ENCODE data around the gene PSMB7.

The PSMB7 gene

GRCh38 chr9:124455820-124456219, 40.6 kb upstream of the PSMB7 start:
- DNase-seq (ENCODE audit: low read depth), result no peak
- TF ChIP-seq, protein P1, sequence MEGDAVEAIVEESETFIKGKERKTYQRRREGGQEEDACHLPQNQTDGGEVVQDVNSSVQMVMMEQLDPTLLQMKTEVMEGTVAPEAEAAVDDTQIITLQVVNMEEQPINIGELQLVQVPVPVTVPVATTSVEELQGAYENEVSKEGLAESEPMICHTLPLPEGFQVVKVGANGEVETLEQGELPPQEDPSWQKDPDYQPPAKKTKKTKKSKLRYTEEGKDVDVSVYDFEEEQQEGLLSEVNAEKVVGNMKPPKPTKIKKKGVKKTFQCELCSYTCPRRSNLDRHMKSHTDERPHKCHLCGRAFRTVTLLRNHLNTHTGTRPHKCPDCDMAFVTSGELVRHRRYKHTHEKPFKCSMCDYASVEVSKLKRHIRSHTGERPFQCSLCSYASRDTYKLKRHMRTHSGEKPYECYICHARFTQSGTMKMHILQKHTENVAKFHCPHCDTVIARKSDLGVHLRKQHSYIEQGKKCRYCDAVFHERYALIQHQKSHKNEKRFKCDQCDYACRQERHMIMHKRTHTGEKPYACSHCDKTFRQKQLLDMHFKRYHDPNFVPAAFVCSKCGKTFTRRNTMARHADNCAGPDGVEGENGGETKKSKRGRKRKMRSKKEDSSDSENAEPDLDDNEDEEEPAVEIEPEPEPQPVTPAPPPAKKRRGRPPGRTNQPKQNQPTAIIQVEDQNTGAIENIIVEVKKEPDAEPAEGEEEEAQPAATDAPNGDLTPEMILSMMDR (conservative IDR thresholded peaks at IDR 0.05; ENCODE audit: low read depth, low read length), result no peak
- H3K4me3 ChIP-seq (ENCODE audit: low read length), result no peak overlapping the region

DNA sequence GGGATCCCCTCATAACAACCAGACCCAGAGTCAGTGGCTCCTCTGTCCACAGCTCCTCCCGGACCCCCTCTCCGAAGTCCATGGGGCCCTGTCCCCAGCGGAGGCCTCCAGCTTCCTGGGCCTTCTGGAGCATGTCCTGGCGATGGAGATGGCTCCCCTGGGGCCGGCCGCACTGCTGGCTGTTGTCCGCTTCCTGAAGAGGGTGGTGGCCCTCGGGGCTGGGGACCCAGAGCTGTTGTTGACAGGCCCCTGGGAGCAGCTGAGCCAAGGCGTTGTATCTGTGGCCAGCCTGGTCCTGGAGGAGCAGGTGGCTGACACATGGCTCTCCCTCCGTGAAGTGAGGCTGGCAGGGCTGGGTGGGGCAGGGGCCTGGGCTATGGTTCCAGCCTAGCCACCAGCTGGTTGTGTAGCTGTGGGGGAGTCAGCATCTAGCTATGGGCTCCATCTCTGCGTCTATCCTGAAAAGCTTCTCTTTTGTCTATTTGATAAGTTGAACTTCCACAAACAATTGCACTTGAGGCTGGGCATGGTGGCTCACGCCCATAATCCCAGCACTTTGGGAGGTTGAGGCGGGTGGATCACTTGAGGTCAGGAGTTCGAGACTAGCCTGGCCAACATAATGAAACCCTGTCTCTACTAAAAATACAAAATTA, 39.7 kb upstream of the PSMB7 start:
- TF ChIP-seq, protein P1 (conservative IDR thresholded peaks at IDR 0.05; ENCODE audit: low read depth, low read length), result no peak
- DNase-seq (ENCODE audit: low read depth), result no peak
- H3K4me3 ChIP-seq (ENCODE audit: low read length), result no peak overlapping the region

- no peak for DNase-seq (ENCODE audit: low read depth)
- H3K4me3 ChIP-seq (ENCODE audit: low read length), result no peak overlapping the region
- TF ChIP-seq, protein P1 (conservative IDR thresholded peaks at IDR 0.05; ENCODE audit: low read depth, low read length), result no peak
Measured at GRCh38 chr9:124454296-124454695, 39.1 kb upstream of the PSMB7 start.

GRCh38 chr9:124453586-124454191, 38.4 kb upstream of the PSMB7 start:
- H3K4me3 ChIP-seq (ENCODE audit: low read length), result no peak overlapping the region
- TF ChIP-seq, protein P1 (conservative IDR thresholded peaks at IDR 0.05; ENCODE audit: low read depth, low read length), result no peak
- DNase-seq (ENCODE audit: low read depth), result no peak

DNA sequence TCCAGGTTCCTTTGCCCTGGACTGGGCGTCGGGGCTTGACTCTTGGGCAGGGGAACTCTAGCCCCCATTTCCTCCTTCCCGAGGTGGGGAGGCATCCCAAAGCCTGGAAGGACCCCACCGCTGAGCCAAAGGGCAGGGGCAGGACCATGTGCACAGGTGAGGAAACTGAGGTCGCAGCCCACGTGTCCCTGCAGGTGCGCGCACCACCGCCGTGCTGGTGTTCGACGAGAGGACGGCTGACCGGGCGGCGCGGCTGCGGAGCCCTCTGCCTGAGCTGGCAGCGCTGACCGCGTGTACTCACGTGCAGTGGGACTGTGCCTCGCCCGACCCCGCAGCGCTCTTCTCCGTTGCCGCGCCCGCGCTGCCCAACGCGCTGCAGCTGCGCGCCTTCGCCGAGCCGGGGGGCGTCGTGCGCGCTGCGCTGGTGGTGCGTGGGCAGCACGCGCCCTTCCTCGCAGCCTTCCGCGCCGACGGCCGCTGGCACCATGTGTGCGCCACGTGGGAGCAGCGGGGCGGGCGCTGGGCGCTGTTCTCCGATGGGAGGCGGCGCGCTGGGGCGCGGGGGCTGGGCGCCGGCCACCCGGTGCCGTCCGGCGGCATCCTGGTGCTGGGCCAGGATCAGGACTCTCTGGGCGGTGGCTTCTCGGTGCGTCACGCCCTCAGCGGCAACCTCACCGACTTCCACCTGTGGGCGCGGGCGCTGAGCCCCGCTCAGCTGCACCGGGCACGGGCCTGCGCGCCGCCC, 37.8 kb upstream of the PSMB7 start:
- DNase-seq (ENCODE audit: low read depth), result no peak
- TF ChIP-seq, protein P1 (conservative IDR thresholded peaks at IDR 0.05; ENCODE audit: low read depth, low read length), result no peak
- H3K4me3 ChIP-seq (ENCODE audit: low read length), result no peak overlapping the region

DNA sequence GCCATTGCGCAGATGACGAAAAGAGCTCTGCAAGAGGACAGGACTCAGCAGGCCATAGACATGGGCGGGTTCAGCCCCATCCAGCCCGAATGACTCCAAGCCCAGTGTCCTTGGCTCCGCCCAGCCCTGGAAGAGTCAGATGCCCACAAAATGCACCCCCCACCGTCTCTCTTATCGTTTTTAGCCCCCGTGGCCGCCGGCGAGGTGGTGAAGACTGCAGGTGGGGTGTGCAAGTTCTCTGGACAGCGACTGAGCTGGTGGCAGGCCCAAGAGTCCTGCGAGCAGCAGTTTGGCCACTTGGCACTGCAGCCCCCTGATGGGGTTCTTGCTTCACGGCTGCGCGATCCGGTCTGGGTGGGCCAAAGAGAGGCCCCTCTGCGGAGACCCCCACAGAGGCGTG, 37.1 kb upstream of the PSMB7 start:
- DNase-seq (ENCODE audit: low read depth), result no peak
- H3K4me3 ChIP-seq (ENCODE audit: low read length), result no peak overlapping the region
- TF ChIP-seq, protein P1 (conservative IDR thresholded peaks at IDR 0.05; ENCODE audit: low read depth, low read length), result no peak
